HepG2 (cell line): ENCODE data around the gene HNRNPA1. TPM values are rescaled to one million over a fixed set of nuclear protein-coding genes. Genes with fewer than 3 reads are reported as not detected.

Source experiments
- EHMT2 ChIP-seq: fragments of 200-600 bp; sonication (generic); IDR thresholded peaks from 2 replicates; pipeline ENCODE4 v1.7.0; 2017; ENCODE audit warnings: antibody characterized with exemption, low read depth, low read length, borderline replicate concordance
- HMGA1 ChIP-seq: sonication (generic); formaldehyde crosslinking; conservative IDR thresholded peaks from 2 replicates; pipeline ENCODE4 v1.4.0; 2020; ENCODE audit warnings: missing genetic modification reagents
- JDP2 ChIP-seq: sonication (generic); formaldehyde crosslinking; IDR thresholded peaks from 2 replicates; pipeline ENCODE4 v1.8.1; 2022; ENCODE audit warnings: missing genetic modification reagents, borderline replicate concordance
- KMT2B ChIP-seq: IDR thresholded peaks from 2 replicates; pipeline ENCODE4 v1.6.1; 2016; ENCODE audit warnings: missing genetic modification reagents, missing compliant biosample characterization
- NCOR1 ChIP-seq: fragments of 200-600 bp; sonication (generic); IDR thresholded peaks from 2 replicates; pipeline ENCODE4 v1.7.0; 2017; ENCODE audit warnings: antibody characterized with exemption, low read length, borderline replicate concordance
- PHF5A ChIP-seq: IDR thresholded peaks from one replicate; pipeline ENCODE4 v1.6.1; 2018; ENCODE audit warnings: low read depth, missing genetic modification reagents; ENCODE audit not compliant: unreplicated experiment
- RCOR2 ChIP-seq: IDR thresholded peaks from 2 replicates; pipeline ENCODE4 v1.6.1; 2016; ENCODE audit warnings: missing biosample characterization, missing genetic modification reagents
- SNAPC5 ChIP-seq: sonication (generic); formaldehyde crosslinking; IDR thresholded peaks from 2 replicates; pipeline ENCODE4 v1.8.1; 2023; ENCODE audit warnings: mild to moderate bottlenecking, missing genetic modification reagents, borderline replicate concordance
- SNRNP70 ChIP-seq: fragments of 200-400 bp; formaldehyde crosslinking; IDR thresholded peaks from 2 replicates; pipeline ENCODE4 v1.6.1; 2017; ENCODE audit warnings: mild to moderate bottlenecking, low read depth, low read length, moderate library complexity
- STAG1 ChIP-seq: sonication (generic); formaldehyde crosslinking; IDR thresholded peaks from 2 replicates; pipeline ENCODE4 v1.4.0; 2020; ENCODE audit warnings: missing genetic modification reagents
- TEAD3 ChIP-seq: optimal IDR thresholded peaks from 2 replicates; pipeline ENCODE3; 2016; ENCODE audit warnings: borderline replicate concordance
- ZBTB8A ChIP-seq: sonication (generic); formaldehyde crosslinking; IDR thresholded peaks from 2 replicates; pipeline ENCODE4 v1.4.0; 2020; ENCODE audit warnings: mild to moderate bottlenecking, low read depth, missing genetic modification reagents, borderline replicate concordance
- ZC3H13 ChIP-seq: sonication (generic); formaldehyde crosslinking; IDR thresholded peaks from 2 replicates; pipeline ENCODE4 v1.8.1; 2023; ENCODE audit warnings: mild to moderate bottlenecking, missing genetic modification reagents, moderate library complexity
- ZNF354B ChIP-seq: sonication (generic); formaldehyde crosslinking; IDR thresholded peaks from 2 replicates; pipeline ENCODE4 v1.8.0; 2022; ENCODE audit warnings: mild to moderate bottlenecking, missing genetic modification reagents
- polyA plus RNA-seq, 8 experiments: library from polyadenylated mRNA; depleted of rRNA in 3 of 8; stranded (reverse) in 7 of 8; unstranded in 1 of 8; fragments of >200 nt; fragmentation: Illumina TruSeq in 4 of 8; extraction: Trizol in 4 of 8; gene quantifications; 2 replicates each; pipeline versions ENCODE4 v1.2.1 to v1.2.3, GENCODE V29; 2011 to 2016; ENCODE audit warnings: low read depth in 4 of 8, missing spikeins in 1 of 8, mixed read lengths in 1 of 8; ENCODE audit not compliant: insufficient read depth in 1 of 8
- total RNA-seq, 5 experiments: library from RNA; depleted of rRNA; stranded (reverse); fragments of >200 nt; fragmentation: Illumina TruSeq; extraction: Trizol; gene quantifications; 2 replicates each; pipeline ENCODE4 v1.2.3, GENCODE V29; 2016; ENCODE audit warnings: low read depth in 1 of 5
- TF ChIP-seq, protein P1 (sequence below): sonication (generic); formaldehyde crosslinking; IDR thresholded peaks from 2 replicates; pipeline ENCODE4 v1.4.0; 2020; ENCODE audit warnings: missing genetic modification reagents
- TF ChIP-seq, protein P2 (sequence below): sonication (generic); formaldehyde crosslinking; IDR thresholded peaks from 2 replicates; pipeline ENCODE4 v1.4.0; 2020; ENCODE audit warnings: mild to moderate bottlenecking, missing genetic modification reagents, borderline replicate concordance
- TF ChIP-seq, protein P3 (sequence below): sonication (generic); formaldehyde crosslinking; IDR thresholded peaks from 2 replicates; pipeline ENCODE4 v1.4.0; 2020; ENCODE audit warnings: mild to moderate bottlenecking, missing genetic modification reagents

HNRNPA1 gene
- total and polyA plus RNA-seq, 2 of the 13 experiments (the other 11 are each of a cell fraction or from before 2014, with no cell fraction given), result 535 to 1,820 TPM

GRCh38 chr12:54304187-54304810 is 23.8 kb downstream of the HNRNPA1 start (continued):
- TF ChIP-seq, protein P1, sequence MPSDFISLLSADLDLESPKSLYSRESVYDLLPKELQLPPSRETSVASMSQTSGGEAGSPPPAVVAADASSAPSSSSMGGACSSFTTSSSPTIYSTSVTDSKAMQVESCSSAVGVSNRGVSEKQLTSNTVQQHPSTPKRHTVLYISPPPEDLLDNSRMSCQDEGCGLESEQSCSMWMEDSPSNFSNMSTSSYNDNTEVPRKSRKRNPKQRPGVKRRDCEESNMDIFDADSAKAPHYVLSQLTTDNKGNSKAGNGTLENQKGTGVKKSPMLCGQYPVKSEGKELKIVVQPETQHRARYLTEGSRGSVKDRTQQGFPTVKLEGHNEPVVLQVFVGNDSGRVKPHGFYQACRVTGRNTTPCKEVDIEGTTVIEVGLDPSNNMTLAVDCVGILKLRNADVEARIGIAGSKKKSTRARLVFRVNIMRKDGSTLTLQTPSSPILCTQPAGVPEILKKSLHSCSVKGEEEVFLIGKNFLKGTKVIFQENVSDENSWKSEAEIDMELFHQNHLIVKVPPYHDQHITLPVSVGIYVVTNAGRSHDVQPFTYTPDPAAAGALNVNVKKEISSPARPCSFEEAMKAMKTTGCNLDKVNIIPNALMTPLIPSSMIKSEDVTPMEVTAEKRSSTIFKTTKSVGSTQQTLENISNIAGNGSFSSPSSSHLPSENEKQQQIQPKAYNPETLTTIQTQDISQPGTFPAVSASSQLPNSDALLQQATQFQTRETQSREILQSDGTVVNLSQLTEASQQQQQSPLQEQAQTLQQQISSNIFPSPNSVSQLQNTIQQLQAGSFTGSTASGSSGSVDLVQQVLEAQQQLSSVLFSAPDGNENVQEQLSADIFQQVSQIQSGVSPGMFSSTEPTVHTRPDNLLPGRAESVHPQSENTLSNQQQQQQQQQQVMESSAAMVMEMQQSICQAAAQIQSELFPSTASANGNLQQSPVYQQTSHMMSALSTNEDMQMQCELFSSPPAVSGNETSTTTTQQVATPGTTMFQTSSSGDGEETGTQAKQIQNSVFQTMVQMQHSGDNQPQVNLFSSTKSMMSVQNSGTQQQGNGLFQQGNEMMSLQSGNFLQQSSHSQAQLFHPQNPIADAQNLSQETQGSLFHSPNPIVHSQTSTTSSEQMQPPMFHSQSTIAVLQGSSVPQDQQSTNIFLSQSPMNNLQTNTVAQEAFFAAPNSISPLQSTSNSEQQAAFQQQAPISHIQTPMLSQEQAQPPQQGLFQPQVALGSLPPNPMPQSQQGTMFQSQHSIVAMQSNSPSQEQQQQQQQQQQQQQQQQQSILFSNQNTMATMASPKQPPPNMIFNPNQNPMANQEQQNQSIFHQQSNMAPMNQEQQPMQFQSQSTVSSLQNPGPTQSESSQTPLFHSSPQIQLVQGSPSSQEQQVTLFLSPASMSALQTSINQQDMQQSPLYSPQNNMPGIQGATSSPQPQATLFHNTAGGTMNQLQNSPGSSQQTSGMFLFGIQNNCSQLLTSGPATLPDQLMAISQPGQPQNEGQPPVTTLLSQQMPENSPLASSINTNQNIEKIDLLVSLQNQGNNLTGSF (CRISPR knock-in tag), result no peak
- TF ChIP-seq KMT2B (CRISPR knock-in tag) (no peak), ZNF354B (CRISPR knock-in tag) (no peak), HMGA1 (CRISPR knock-in tag) (no peak), ZC3H13 (CRISPR knock-in tag) (no peak), RCOR2 (CRISPR knock-in tag) (no peak), TEAD3 (CRISPR knock-in tag) (peak; percentile 60), SNAPC5 (no peak), JDP2 (CRISPR knock-in tag) (no peak), NCOR1 (no peak; the same call in 1 of the 2 replicates), PHF5A (CRISPR knock-in tag) (no peak), ZBTB8A (no peak), STAG1 (CRISPR knock-in tag) (0 out of 2 replicates have a peak, but pooled peaks have one; percentile 7), SNRNP70 (no peak), EHMT2 (no peak)
- TF ChIP-seq, protein P2, sequence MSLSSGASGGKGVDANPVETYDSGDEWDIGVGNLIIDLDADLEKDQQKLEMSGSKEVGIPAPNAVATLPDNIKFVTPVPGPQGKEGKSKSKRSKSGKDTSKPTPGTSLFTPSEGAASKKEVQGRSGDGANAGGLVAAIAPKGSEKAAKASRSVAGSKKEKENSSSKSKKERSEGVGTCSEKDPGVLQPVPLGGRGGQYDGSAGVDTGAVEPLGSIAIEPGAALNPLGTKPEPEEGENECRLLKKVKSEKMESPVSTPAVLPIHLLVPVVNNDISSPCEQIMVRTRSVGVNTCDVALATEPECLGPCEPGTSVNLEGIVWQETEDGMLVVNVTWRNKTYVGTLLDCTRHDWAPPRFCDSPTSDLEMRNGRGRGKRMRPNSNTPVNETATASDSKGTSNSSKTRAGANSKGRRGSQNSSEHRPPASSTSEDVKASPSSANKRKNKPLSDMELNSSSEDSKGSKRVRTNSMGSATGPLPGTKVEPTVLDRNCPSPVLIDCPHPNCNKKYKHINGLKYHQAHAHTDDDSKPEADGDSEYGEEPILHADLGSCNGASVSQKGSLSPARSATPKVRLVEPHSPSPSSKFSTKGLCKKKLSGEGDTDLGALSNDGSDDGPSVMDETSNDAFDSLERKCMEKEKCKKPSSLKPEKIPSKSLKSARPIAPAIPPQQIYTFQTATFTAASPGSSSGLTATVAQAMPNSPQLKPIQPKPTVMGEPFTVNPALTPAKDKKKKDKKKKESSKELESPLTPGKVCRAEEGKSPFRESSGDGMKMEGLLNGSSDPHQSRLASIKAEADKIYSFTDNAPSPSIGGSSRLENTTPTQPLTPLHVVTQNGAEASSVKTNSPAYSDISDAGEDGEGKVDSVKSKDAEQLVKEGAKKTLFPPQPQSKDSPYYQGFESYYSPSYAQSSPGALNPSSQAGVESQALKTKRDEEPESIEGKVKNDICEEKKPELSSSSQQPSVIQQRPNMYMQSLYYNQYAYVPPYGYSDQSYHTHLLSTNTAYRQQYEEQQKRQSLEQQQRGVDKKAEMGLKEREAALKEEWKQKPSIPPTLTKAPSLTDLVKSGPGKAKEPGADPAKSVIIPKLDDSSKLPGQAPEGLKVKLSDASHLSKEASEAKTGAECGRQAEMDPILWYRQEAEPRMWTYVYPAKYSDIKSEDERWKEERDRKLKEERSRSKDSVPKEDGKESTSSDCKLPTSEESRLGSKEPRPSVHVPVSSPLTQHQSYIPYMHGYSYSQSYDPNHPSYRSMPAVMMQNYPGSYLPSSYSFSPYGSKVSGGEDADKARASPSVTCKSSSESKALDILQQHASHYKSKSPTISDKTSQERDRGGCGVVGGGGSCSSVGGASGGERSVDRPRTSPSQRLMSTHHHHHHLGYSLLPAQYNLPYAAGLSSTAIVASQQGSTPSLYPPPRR (CRISPR knock-in tag), result no peak
- TF ChIP-seq, protein P3, sequence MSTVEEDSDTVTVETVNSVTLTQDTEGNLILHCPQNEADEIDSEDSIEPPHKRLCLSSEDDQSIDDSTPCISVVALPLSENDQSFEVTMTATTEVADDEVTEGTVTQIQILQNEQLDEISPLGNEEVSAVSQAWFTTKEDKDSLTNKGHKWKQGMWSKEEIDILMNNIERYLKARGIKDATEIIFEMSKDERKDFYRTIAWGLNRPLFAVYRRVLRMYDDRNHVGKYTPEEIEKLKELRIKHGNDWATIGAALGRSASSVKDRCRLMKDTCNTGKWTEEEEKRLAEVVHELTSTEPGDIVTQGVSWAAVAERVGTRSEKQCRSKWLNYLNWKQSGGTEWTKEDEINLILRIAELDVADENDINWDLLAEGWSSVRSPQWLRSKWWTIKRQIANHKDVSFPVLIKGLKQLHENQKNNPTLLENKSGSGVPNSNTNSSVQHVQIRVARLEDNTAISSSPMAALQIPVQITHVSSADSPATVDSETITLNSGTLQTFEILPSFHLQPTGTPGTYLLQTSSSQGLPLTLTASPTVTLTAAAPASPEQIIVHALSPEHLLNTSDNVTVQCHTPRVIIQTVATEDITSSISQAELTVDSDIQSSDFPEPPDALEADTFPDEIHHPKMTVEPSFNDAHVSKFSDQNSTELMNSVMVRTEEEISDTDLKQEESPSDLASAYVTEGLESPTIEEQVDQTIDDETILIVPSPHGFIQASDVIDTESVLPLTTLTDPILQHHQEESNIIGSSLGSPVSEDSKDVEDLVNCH, result no peak
